Choroid plexus epithelial cell (primary cell): ENCODE results near the gene GMDS.

Experiments used
- DNase-seq: peaks from one replicate; pipeline ENCODE4 v3.0.0-alpha.2; 2010; ENCODE audit warnings: low read depth
- H3K4me3 ChIP-seq: 2 replicates; pipeline ENCODE4 v1.5.1; 2011; ENCODE audit warnings: low read depth, mild to moderate bottlenecking, control low read depth, low read length, moderate library complexity
- CTCF ChIP-seq: conservative IDR thresholded peaks from 2 replicates; pipeline ENCODE4 v1.5.1; 2011; ENCODE audit warnings: low read depth, mild to moderate bottlenecking, control low read depth, inconsistent platforms, low read length, moderate library complexity

Gene GMDS

GRCh38 chr6:1626481-1626880 is 618.9 kb downstream of the GMDS start:
- DNase-seq, result no peak
- TF ChIP-seq CTCF, result no peak
- H3K4me3 ChIP-seq, result no peak overlapping the region

GRCh38 chr6:1625794-1626435 is 619.5 kb downstream of the GMDS start:
- no peak for DNase-seq
- no peak for TF ChIP-seq CTCF
- no peak overlapping the region for H3K4me3 ChIP-seq

DNA sequence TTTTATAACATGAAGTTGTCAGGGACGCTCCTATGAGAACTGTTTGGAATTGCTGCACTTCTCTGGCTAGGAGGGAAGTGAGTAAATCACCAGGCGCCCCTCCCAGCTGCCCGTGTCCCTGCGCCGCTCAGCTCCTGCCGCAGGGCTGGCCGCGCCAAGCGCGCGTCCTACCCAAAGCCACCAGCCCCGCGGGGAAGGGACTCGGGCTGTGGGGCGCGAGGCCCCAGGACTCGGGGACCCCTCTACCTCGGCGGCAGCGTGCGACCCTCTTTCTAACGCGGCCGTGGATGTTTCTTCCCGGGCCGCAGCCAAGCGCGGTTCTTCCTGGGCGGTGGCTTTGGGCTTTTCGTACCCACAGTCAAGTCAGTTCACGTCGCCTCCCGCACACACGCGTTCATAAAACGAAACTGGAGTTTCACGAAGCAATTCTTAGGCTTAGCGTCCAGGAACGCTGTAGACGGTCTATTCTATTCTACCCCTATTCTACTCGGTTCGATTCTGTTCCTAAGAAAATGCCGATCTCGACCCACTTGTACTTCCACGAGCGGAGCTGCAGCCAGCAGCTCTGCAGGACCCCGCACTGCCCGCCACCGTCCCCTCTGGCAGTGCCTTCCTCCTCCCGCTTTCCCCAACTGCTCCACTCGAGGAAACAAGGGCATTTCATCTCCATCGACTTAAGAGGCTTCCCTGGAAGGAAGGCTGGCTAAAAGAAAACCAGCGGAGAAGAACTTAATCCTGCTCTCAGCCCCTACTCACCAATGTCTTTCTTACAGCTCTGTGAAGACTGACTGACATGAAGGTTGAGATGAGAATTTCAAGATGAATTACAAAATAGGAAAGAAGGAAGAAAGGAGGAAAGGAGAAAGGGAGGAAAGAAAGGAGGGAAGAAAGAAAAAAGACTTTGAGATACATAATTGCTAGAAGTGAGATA is 620.3 kb downstream of the GMDS start:
- DNase-seq, result no peak
- no peak for TF ChIP-seq CTCF
- H3K4me3 ChIP-seq, result peak overlapping the region; percentile 54

- TF ChIP-seq CTCF, result no peak
- DNase-seq, result no peak
- peak overlapping the region; percentile 54 for H3K4me3 ChIP-seq
Measured at GRCh38 chr6:1624058-1624850, 621.2 kb downstream of the GMDS start.

DNA sequence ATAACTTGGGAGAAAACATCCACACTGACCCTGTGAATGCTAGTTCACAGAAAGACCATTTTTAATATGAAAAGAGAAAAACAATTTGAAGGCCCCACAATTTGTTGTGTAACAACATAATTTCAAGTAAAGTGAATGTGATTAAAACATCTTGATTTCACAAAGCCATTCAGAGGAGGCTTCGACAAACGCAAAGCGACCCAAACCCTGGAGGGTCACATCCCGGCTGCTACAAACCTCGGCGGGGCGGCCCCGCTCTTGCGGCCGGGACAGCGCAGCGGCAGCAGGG is 621.7 kb downstream of the GMDS start:
- TF ChIP-seq CTCF, result no peak
- no peak for DNase-seq
- peak overlapping the region; percentile 54 for H3K4me3 ChIP-seq

DNA sequence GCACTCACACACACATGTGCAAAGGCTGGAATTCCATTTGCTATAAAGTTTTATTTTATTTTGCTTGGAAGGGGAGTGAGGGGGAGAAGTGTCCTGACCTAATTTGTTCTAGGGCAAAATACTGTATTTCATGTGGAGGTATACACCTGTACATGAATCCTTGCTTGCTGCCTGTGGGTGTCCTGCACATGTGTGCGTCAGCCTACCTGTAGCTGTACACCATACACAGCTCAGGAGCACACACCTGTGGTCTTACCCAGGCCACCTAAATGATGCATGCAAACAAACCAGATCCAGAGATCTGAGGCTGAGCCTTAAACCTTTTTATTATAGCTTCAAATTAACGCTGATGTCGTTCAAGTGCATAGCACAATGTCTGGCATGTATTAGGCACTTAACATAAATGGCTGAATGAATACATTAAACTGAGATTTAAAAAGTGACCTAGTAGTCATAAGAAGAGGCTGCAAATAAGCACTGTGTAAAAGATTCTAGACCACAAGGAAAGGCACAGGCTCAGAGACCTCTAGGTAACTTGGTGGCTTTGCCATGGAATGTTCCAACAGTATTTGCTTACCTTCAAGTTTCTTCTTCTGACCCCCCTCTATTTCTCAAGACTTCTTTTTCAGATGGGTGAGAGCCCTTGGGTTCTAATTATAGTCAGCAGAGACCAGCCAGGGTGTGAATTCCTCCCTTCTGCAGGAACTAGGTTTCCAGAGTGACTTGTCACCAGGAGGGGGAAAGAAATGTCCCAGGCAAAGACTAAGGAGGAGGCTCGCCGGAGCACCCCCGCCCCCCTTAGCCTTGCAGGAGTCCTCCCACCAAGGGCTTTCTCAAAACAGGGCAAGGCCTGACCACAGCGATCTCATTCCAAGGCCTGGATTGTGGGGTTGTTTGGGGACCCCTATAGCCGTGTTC is 622.3 kb downstream of the GMDS start:
- TF ChIP-seq CTCF, result no peak
- no peak overlapping the region for H3K4me3 ChIP-seq
- no peak for DNase-seq
